Esophagus squamous epithelium (tissue), 5 donors: ENCODE measurements around the gene WDR33. TPM values are rescaled to one million over a fixed set of nuclear protein-coding genes. Genes with fewer than 3 reads are reported as not detected.
"Not testable (repeated sequence)": the region's sequence is repeated elsewhere in the genome, so short reads cannot be mapped to it uniquely, and the experiment has no call there.

Experiments
- DNase-seq: peaks from one replicate; lab custom pipeline; 2025; lab: John Stamatoyannopoulos, UW
- H3K27ac ChIP-seq, 4 donors: fragments of 200-600 bp; sonication (generic); one replicate each; pipeline ENCODE4 v1.5.1; 2016 to 2019; ENCODE audit warnings: mild to moderate bottlenecking in 1 of 4
- H3K27me3 ChIP-seq, 4 donors: fragments of 200-600 bp; sonication (generic); 1 replicate in 3 of 4; 2 replicates in 1 of 4; pipeline versions ENCODE4 v1.5.1 to v1.6.0; 2017 to 2021; ENCODE audit warnings: antibody characterized with exemption in 1 of 4
- H3K36me3 ChIP-seq, 3 donors: fragments of 200-600 bp; sonication (generic); one replicate each; pipeline ENCODE4 v1.5.1; 2016 to 2019
- H3K4me1 ChIP-seq, 3 donors: fragments of 200-600 bp; sonication (generic); one replicate each; pipeline ENCODE4 v1.5.1; 2017 to 2019
- H3K4me3 ChIP-seq, 4 donors: fragments of 200-600 bp; sonication (generic); 1 replicate in 3 of 4; 2 replicates in 1 of 4; pipeline ENCODE4 v1.5.1; 2016 to 2019; ENCODE audit warnings: mild to moderate bottlenecking in 2 of 4, moderate library complexity in 1 of 4
- H3K9me3 ChIP-seq, 3 donors: fragments of 200-600 bp; sonication (generic); one replicate each; pipeline ENCODE4 v1.5.1; 2016 to 2019
- CTCF ChIP-seq, 6 experiments: fragments of 450-650 bp in 4 of 6; fragments of 200-600 bp in 2 of 6; sonication (generic) in 2 of 6; IDR thresholded peaks; one replicate each; pipeline ENCODE4 v1.5.1; 2016 to 2019; ENCODE audit warnings: antibody characterized with exemption in 6 of 6, mild to moderate bottlenecking in 4 of 6, moderate library complexity in 4 of 6
- POLR2A ChIP-seq, 4 donors: fragments of 450-650 bp; IDR thresholded peaks; one replicate each; pipeline ENCODE4 v1.6.1; 2017; ENCODE audit warnings: antibody characterized with exemption in 4 of 4, mild to moderate bottlenecking in 4 of 4, moderate library complexity in 3 of 4
- WGBS, 2 donors: methylation state at CpG; one replicate each; pipeline ENCODE4 v1.1.5; 2018; 5-methylcytosine and 5-hydroxymethylcytosine counted together
- intact Hi-C: fragments of 100-400 bp; cut with DNase I; formaldehyde crosslinking; loops from one replicate; pipeline ENCODE4 v1.15.0; 2022
- total RNA-seq, 4 donors: library from RNA; depleted of rRNA; stranded (reverse); fragments of >200 nt; gene quantifications; one replicate each; pipeline ENCODE4 v1.1.0, GENCODE V29; 2016
- donor health status: DM: yes; HTN: yes; CAD: no.

Gene WDR33
- total RNA-seq, 4 donors from 2014 or later: 15.6 to 41.8 (median 26.0) TPM

GRCh38 chr2:127810156-127810618 lies 784 bp downstream of the WDR33 start:
- Histone ChIP-seq H3K9me3 (no peaks in the 10 kb centered on the region), H3K36me3 (no peaks in the 10 kb centered on the region), H3K27ac (peak overlapping the region; percentile 93 to 96 (median 96)), H3K4me1 (peaks cover 17 to 57% (median 37%) of the 10 kb centered on the region in 3 donors), H3K27me3 (no peaks in the 10 kb centered on the region), H3K4me3 (peak overlapping the region; percentile 68 to 87 (median 84))
- no peak for DNase-seq
- TF ChIP-seq CTCF (IDR thresholded peaks at IDR 0.05): no peak
- TF ChIP-seq POLR2A (IDR thresholded peaks at IDR 0.05): no peak
- intact Hi-C loops: no loop called here
- 0 to 1% methylated on average over 10 of the region's 10 CpGs for WGBS, 2 donors

- 47 to 50% methylated on average over 3 of the region's 3 CpGs for WGBS, 2 donors
- intact Hi-C loops: no loop called here
Observed at GRCh38 chr2:127807678-127808353, 3.2 kb downstream of the WDR33 start.

DNA sequence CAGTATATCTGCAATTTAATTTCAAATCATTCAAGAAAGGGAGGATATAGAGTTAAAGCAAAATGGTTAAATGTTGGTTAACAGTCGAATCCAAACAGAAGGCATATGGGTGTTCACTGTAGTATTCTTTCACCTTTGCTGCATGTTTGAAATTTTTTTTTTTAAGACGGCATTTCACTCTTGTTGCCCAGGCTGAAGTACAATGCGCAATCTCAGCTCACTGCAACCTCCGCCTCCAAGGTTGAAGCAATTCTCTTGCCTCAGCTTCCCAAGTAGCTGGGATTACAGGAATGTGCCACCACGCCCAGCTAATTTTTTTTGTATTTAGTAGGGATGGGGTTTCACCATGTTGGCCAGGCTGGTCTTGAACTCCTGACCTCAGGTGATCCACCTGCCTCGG lies 4.1 kb downstream of the WDR33 start:
- H3K27ac ChIP-seq, DNase-seq, H3K4me3 ChIP-seq, H3K27me3 ChIP-seq, H3K36me3 ChIP-seq, intact Hi-C loops, H3K9me3 ChIP-seq: not testable (repeated sequence)
- peaks cover 17 to 72% (median 38%) of the 10 kb centered on the region in 3 donors for H3K4me1 ChIP-seq
- 80 to 87% methylated on average over 5 to 6 of the region's 6 CpGs for WGBS, 2 donors

More at GRCh38 chr2:127807678-127808353, 3.2 kb downstream of the WDR33 start:
- no peak for DNase-seq
- H3K27ac ChIP-seq: no peak overlapping the region
- no peaks in the 10 kb centered on the region for H3K27me3 ChIP-seq
- H3K4me3 ChIP-seq: no peak overlapping the region
- peaks cover 0 to 8% (median 0%) of the 10 kb centered on the region in 3 donors for H3K36me3 ChIP-seq
- TF ChIP-seq CTCF (IDR thresholded peaks at IDR 0.05) (no peak), POLR2A (IDR thresholded peaks at IDR 0.05) (no peak)
- no peaks in the 10 kb centered on the region for H3K9me3 ChIP-seq
- H3K4me1 ChIP-seq: peaks cover 17 to 73% (median 38%) of the 10 kb centered on the region in 3 donors

DNA sequence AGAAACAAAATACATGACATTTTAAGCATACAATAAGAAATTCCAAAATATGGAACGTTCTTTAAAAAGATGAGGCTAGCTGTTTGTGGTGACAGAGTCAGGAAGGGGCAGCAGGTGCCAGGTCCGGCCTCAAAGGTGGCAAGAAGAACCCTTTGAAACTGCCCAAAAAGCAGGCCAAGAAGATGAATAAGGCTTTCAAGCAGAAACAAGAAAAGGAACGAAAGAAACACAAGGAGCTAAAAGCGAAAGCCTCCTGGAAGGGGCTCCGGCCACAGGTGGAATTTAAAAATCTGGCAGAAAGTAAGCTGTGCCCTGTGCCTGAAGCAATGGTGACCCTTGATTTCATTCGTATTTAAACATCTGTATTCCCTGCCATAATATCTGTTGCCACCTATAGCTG lies 5.5 kb downstream of the WDR33 start:
- 74 to 77% methylated on average over 6 of the region's 6 CpGs for WGBS, 2 donors
- Histone ChIP-seq H3K4me3 (no peak overlapping the region), H3K4me1 (peaks cover 17 to 70% (median 34%) of the 10 kb centered on the region in 3 donors), H3K9me3 (no peaks in the 10 kb centered on the region), H3K27me3 (no peaks in the 10 kb centered on the region), H3K27ac (no peak overlapping the region), H3K36me3 (peaks cover 0 to 16% (median 0%) of the 10 kb centered on the region in 3 donors)
- intact Hi-C loops: no loop called here
- DNase-seq: no peak
- TF ChIP-seq POLR2A (IDR thresholded peaks at IDR 0.05) (no peak), CTCF (IDR thresholded peaks at IDR 0.05) (no peak)

GRCh38 chr2:127799926-127800325 lies 11.0 kb downstream of the WDR33 start:
- no peaks in the 10 kb centered on the region for H3K27me3 ChIP-seq
- peaks cover 0 to 43% (median 5%) of the 10 kb centered on the region in 3 donors for H3K4me1 ChIP-seq
- DNase-seq: no peak
- peaks cover 0 to 25% (median 0%) of the 10 kb centered on the region in 3 donors for H3K36me3 ChIP-seq
- H3K4me3 ChIP-seq: no peak overlapping the region
- TF ChIP-seq POLR2A (IDR thresholded peaks at IDR 0.05) (no peak), CTCF (IDR thresholded peaks at IDR 0.05) (no peak)
- WGBS, 2 donors: 71 to 82% methylated on average over 3 of the region's 3 CpGs
- H3K27ac ChIP-seq: no peak overlapping the region
- no peaks in the 10 kb centered on the region for H3K9me3 ChIP-seq
- intact Hi-C loops: no loop called here
